HG03139 (cell line): ENCODE results near the gene TNN.

Experiments used
- ATAC-seq: cut with Tn5 transposase; IDR thresholded peaks from one replicate; pipeline ENCODE4 v1.9.1; 2021; ENCODE audit not compliant: unreplicated experiment

Gene TNN

DNA sequence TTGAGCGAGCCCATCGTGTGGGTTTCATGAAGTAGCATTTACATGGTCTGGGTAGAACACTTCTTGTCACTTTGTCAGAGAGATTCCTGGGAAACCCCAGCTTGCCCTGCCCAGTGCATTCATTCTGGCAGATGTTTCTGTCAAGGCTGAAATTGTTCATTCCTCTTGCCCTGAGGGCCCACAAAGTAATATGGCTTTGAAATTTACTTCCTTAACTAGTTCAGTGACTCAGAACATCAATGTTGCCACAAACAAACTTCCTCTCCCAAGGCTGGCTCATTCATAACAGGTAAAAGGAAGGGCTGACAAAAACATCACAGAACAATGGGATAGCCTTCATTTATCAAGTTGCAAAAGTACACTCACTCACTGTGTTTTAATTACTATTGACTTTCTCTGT lies 129.9 kb downstream of the TNN start:
- ATAC-seq = no peak
